NCI-H774 (cell line): ENCODE data around the gene KCNMB2.

Source experiments
- DNase-seq: peaks from one replicate; lab custom pipeline; 2025; lab: John Stamatoyannopoulos, UW

Gene KCNMB2

DNA sequence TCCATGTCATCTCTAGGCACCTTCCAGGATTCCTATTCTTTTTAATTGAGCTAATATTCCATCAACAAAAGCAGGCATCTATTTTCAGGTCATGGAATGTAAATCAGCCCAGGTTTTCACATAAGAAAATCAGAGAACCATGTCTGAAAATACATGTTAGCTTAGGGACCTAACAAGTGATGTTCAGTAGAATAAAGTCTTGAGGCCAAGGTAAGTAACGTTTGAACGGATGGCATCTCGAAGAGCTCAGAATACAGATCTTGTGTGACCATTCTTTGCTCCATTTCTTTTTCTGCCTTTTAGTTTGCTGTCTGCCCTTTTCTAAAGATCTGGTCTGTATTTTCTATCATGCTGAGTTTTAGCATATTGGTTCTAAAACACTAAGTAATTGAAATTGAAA is 16.5 kb upstream of the KCNMB2 start:
- DNase-seq = no peak

DNA sequence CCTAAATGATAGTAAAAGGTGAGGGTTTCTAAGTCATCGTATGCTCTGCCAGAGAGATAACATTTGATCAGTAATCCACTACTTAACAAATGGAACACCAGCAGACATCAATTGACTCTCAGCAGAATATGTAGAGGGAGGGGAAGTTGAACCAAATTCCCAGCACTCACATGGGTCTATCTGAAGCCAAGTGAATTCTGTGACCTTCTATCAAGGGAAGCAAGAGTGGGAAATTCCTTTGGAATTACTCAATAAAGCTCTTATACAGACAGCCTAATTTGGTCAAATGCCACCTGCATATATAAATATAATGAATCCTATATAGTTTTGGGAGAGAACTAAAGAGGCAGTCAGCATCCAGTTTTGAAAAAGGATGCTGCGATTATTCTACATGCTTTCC is 15.8 kb upstream of the KCNMB2 start:
- DNase-seq = no peak

DNA sequence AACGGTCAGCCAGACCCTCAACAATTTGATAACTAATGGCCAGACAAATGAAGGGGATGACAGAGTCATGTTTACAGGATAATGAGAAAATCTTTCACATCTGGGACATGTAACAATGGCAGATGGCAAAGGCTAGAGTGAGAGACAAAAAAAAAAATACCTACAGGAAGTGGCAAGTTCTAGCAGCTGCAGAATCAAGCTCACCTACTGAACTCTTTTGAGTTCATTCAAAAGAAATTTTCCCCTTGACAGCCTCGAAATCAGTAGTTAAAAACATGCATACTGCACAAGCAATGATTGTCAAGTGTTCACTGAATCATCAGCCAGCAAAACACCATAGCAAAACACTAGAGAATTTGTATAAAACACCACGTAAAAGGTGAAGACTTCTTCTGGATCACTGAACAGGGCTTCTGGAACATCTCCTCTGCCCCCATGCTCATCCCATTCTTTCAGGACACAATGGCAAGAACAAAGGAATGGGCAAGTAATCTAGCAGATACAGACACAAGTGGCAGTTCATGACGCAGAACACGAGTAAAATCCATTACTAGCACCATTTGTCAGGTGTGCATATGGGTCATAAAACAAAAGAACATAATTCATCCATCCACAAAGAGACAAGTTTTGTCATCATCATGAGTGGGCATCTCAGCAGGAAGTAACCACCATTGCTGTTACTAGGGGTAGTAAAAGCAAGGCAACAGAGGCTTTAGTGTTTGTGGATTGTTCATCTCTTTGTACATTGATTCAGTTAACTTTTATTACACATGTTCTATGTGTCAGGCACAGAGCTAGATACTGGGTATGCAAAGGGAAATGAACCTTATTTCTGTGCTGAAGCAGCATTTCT is 13.8 kb upstream of the KCNMB2 start:
- DNase-seq = no peak

DNA sequence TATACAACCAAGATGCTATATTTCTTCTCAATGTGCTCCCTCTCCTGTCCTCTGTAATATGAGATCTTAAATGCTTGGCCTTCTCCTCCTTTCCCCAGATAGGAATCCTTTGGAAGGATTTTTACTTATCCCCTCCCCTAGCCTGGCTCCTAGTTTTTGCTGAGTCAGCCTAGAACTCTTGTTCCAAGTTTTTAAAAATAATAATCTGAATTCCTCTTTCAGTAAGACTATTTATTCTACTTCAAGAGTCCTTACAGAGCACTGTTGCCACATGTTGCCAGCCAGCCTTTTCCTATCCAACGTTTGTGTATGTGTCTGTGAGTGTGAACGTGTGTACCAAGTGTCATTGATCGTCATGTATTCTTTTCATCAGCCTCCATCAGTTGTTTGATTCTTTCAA is 11.0 kb upstream of the KCNMB2 start:
- no peak for DNase-seq

DNA sequence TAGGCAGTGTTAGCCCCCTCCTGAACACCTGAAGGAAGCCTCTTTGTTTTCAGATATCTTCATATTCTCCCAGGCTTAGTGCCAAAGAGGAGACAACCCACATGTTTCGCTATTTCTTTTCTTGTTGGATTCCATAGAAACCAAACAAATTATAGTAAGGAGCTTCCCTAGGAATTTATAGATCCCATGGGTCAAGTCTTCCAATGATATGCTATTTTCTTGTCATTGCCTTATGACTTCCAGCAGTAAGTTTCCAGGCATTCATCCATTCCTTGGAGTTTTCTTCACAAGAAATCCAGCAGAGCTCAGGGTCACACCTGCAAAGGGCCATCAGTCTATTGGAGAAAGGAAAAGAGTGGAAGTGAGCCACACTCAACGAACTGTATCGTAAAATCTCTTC is 9.9 kb upstream of the KCNMB2 start:
- DNase-seq = no peak

DNA sequence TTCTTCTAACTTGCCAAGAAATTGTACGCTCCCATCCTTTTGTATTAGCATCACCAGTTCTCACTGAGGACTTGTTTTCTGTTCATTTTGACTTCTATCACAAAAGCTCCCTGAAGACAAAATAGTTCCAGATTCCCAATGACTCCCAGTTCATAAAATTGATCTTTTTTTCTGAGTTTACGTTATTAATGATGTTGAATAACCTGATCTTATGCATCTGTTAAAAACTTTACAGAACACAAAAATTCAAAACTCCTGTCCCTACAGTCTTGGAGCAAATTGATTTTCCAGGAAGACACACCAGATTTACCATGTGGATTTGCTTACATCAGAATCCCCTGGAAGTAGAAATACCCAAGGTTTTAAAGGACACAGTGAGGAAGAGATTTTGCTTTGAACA is 8.3 kb upstream of the KCNMB2 start:
- no peak for DNase-seq

DNA sequence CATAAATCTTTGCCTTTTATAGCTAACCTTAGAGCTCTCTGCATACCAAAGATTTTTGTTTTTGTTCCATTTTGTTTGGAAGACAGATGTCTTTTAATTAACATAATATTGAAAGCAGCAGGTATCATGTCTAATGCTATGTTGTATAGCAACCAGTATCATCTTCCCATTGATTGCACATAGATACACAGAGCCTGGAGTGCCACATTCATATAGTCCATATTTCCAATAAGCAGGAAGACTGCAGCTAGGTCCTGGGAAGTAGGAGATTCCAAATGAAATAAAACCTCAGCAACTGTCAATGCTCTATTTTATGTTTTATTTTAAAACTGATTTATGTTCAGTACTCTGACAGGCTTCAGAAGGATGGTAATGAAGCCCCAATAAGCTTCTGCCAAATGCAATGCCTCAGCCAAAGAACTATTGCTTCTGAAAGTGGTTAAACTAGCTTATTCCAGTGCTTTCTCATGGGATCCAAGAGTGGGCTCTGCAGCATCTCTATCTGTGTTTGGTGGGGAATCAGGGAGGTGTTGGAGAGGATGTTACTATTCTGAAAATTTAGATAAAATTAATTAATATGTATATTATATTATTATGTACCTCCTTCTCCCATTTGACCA is 6.5 kb upstream of the KCNMB2 start:
- DNase-seq = no peak

DNA sequence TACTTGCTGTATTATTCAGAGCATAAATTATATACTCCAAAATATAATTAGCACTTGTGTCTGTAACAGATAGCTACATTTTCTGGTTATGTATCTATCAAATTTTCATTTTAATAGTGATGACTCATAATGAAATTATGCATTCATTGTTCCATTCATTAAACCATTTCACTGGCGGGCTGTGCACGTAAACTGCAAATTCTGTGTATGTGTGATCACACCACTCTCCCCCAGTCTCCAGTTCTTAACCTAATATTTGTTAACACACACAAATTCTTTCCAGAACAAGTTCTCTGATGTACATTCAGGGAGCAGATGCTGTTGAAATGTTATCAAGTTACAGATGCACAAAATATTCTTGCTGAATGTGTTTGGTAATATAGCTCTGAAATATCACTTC is 3.8 kb upstream of the KCNMB2 start:
- no peak for DNase-seq

DNA sequence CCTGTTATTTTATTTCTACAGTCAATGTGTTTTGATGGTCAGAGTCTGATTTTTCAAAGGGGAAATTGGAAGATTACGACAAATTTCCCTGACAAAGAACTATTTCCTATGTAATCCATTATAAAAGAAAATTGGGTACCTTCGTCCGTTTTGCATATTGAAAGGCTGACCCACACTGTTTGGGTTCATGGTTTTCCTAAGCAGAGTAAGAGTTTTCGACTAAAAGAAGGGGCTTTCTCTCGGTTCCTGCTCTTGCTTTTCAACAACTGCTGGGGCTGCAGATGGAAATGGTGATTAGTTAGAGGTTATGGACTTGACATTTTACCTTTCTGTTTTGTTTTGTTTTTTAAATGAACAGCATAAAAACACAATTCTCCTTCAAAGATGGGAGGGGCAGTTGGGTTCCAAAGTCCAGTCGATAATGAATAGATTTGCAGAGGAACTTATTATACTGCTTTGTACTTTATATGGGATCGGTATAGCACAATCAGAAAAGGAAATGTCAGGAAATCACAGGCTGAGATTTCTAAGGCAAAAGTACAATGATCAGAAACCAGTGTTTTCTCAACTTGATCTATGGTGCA is 978 bp downstream of the KCNMB2 start:
- DNase-seq = no peak

DNA sequence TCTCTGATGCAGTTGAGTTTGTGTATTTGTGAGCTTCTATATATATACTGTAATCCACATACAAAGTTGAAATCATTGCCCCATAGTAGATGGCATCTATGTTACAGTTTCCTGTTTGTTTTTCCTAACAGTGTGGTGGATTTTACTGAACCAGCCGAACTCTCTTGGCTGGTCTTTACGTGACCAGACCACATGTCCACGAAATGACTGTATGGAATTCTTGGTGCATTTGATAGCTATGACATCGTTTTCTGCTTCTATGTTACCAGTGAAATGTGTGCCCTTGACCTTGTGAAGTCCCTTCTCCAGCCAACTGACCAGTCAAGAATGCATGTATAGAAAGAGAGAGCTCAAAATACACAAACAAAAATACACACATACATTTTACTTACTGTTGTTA is 1.8 kb downstream of the KCNMB2 start:
- DNase-seq = no peak

DNA sequence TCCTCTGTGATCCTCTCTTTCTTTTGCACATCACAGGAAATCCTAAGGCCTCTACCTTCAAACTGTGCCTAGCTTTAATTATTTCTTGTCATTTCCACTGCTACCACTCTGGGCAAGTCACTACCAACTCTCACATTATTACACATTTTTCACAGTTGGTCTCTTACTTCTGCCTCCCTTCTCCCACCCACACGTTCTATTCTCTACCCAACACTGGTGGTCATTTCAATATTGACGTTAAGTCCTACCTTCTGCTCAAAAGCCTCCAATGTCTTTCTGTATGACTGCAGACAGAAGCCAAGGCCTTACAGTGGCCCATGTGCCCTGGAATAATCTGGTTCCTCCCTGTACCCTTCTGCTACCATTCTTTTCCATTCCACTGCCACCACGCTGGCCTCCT is 3.9 kb downstream of the KCNMB2 start:
- DNase-seq = no peak

DNA sequence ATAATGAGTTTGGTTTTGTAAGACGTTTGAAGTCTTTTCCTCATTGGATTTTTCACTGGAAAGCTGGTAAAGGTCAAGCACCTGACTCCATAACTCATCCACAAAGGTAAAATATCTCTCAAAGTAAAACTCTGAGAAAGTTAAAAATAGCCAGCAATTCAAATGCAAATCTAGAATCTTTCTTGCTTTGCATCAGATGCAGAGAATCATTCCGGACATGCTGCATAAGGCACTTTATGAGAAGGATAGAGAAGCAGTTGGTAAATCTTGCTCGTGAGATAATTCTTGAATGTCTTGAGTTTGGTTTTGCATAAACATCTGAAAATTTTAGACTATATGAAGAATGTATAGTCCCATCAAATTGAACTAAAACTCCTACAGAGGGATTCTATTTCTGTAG is 9.1 kb downstream of the KCNMB2 start:
- no peak for DNase-seq

DNA sequence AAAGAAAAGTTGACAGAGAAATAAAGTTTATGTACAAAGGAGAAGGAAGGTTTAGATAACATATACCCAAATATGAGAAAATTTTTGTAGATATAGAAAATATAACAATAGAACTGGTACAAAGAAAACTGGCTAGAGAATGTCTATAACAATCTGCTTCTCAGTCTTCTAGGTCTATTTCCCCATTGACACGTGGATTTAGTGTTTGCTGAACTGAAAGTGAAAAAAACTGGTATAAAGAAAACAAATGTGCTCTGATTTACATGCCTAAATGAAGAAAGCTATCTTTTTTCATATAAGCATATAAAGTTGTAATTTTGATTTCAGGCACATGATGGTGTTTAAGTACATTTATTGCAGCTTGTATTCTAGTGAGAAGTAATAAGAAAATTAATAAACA is 9.8 kb downstream of the KCNMB2 start:
- no peak for DNase-seq

DNA sequence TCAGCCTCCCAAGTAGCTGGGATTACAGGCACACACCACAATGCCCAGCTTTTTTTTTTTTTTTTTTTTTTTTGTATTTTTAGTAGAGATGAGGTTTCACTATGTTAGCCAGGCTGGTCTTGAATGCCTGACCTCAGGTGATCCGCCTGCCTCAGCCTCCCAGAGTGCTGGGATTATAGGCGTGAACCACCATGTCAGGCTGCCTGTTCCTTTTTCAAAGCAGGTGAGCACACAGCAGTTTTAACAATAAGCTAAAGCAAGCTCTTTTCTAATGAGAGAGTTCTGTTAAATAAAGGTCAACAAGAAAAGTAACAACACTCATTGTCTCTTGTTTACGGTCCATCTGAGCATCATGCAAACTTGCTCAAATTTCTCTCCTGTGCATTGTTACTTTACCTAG is 13.2 kb downstream of the KCNMB2 start:
- peak; percentile 74 for DNase-seq

DNA sequence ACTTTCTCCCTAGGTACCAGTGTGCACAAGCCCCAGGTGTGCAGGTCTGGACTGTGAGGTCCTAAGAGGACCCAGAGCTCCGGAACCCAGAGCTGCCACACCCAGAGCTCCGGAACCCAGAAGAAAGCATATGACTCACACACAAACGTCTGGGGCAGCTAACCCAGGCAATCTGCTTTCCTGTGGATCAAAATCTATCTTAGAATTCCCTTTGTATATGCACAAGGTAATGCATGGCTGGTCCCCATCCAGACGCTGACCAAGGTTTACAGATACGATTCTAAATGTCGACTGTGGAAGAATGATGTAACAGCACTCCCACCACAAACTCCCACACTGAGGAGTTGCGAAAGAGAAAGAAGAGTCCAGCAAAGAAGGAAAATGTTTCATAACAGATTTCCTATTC is 15.7 kb downstream of the KCNMB2 start:
- DNase-seq = no peak

DNA sequence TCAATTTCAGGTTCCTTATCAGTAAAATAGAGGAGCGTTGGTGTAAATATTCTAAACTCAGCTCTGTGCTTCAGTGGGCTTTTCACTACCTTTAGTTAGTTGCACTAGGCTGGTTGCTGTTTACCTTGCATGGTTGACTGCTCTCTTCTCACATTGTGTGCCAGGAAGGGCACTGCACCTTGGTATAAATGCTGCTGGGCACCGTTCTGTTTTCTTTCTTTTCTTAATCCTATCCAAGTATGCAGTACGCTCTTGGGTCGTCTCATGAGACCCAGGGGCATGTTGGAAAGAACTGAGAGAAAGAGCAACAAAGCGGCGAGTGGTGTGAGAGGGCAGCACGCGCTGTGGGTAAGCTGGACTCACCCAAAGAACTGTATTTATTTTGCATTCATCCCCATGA is 22.4 kb downstream of the KCNMB2 start:
- peak; percentile 80 for DNase-seq

DNA sequence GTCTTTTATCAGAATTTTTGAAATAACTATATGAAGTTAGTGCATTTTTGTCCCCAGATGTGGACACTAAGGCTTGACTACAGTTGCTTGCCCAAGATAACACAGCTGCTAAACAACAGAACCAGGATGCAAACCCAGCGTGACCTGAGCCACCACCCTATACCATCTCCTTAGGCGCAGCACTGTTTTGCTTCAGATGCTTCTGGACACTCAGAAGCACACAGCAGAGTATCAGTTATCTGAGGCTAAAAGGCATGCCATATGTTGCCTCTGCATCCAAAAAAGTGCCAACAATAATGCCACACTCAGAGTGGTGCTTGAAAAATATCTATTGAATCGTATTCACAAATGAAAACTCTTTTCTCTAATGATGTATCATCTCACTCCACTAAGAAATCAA is 24.5 kb downstream of the KCNMB2 start:
- DNase-seq = no peak

DNA sequence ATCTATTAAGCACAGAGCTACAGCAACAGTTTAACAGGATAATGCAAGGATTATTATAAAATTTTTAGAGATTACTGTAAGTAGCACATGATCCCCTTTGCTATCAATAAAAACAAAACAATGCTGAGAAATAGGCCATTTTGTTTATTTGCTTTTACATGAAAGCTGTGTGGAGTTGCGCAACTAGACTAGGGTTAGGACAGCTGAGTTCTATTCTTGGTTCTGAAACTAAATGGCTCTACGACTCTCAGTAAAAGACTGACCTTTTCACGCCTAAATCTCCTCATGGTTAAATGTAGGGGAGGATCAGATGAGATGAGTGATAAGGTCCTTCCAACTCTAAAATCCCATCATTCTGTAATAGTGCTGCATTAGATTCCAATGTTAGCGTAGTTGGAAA is 25.0 kb downstream of the KCNMB2 start:
- no peak for DNase-seq

DNA sequence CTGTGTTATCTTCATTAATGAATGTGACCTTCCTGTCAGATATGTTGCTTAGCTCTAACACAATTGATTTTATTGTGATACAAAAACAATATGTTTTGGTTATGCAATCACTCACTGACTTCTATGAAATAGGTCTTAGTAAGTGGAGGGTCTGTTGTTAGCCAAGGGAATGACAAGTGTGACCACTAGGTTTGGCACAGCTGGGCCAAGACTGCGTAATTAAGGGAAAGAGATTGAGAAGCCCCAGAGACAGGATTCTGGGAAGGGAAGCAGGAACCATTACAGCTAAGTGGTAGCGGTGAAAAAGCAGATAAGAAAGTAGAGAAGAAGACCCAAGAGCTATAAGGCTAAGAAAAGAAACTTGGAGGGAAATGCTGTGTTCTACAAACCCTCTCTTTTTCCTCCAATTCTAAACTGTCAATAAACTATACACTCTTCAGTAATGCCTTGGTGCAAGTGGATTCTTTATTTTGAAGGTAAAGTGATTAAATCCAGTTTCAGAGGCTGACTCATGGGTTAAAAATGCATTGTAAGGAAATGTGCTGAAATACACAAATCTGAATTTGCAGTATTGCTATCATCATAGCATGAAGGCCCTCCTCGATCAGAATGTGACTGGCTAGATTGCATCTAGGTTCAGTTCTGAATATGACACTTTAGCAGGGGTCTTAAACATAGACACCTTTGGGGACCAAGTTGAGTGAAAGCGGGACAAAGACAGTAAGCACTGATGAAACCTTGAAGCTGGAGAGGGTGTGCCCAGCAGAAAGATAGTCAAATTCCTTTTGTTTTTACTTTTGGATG is 26.1 kb downstream of the KCNMB2 start:
- DNase-seq = no peak

DNA sequence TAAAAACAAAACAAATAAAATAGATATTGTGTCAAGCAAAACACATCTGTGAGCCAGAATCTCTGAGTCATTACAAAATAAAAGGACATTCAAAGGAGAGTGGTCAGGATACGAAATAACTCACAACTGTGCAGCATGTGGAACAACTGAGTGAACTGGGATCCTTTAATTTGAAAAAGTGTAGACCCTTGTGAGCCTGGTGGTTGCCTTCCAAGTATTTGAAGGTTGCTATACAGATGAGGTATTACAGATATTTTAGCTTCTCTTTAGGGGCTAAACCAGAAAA is 26.7 kb downstream of the KCNMB2 start:
- no peak for DNase-seq

DNA sequence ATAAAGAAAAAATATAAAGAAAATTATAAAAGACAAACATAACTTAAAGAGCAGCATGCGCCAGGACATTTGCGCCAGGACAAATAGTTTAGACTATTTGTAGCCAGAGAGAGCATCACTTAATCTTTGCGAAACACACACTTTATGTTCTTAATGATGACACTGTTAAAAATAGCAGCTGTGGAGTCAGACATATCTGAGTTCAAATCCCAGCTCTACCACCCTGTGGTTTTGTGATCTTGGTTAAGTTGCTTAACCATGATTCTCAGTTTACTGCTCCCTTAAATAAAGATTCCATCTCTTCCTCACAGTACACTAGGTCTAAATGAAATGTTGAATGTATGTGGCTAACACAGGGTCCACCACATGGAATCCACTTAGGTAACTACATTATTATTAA is 31.4 kb downstream of the KCNMB2 start:
- DNase-seq = no peak

DNA sequence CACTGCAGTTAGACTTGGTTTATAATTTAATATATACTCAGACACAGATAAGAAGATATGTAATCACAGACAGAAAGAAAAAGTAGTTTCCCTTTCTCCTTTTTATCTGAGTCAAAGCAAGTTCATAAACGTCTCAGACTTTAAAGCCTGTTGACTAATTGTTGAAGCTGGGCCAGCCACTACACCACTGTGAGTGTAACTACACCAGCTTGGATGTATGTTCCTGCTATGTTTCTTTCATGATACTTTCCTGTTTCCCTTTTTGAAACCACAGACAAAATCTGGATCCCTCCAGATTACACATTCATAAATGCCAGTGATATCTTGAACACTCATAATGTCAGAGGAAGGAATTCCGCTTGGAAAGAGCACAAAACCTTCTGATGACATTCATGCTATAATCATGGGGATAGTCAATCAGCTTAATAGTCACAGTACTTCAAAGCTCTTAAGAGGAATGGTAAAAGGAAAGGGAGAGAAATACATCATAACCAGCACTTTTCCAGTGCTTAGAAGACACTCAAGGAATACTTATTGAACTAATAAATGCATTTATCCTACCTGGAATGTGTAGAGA is 32.0 kb downstream of the KCNMB2 start:
- DNase-seq = no peak

DNA sequence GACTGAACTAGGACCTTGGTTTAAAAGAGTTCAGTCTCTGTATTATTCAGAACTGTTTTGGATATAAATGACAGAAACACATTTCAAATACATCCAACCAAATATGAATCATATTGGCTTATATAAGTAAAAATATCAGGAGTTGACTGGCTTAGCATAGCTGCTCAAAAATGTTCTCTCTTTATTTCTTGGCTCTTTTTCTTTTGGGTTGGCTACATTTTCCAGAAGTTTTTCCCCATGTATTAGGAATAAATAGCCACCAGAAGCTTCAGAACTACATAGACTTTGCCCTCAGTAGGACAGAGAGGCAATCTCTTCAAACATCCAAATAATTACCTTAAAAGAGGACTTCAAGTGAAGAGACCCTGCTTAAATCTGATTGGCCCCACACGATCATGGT is 32.7 kb downstream of the KCNMB2 start:
- DNase-seq = no peak
